Prostate gland (tissue), 2 donors: ENCODE measurements around the gene TMEM231.
"Not testable (repeated sequence)": the region's sequence is repeated elsewhere in the genome, so short reads cannot be mapped to it uniquely, and the experiment has no call there.

Experiments
- CTCF ChIP-seq, 4 experiments: fragments of 200-600 bp in 2 of 4; fragments of 450-650 bp in 2 of 4; sonication (generic) in 2 of 4; IDR thresholded peaks; 1 replicate in 3 of 4; 2 replicates in 1 of 4; pipeline ENCODE4 v1.5.1; 2016 to 2019; ENCODE audit warnings: antibody characterized with exemption in 4 of 4, mild to moderate bottlenecking in 2 of 4, moderate library complexity in 2 of 4
- POLR2A ChIP-seq: fragments of 450-650 bp; IDR thresholded peaks from one replicate; pipeline ENCODE4 v1.6.1; 2016; ENCODE audit warnings: antibody characterized with exemption, mild to moderate bottlenecking
- POLR2AphosphoS5 ChIP-seq: sonication (generic); formaldehyde crosslinking; IDR thresholded peaks from one replicate; pipeline ENCODE4 v1.6.1; 2017; ENCODE audit warnings: antibody characterized with exemption

- not testable (repeated sequence) for TF ChIP-seq CTCF (IDR thresholded peaks at IDR 0.05); POLR2A; POLR2AphosphoS5
Observed at GRCh38 chr16:75498605-75499322, 57.3 kb downstream of the TMEM231 start.
